ENCODE measurements around the gene ADAM12.

Gene ADAM12

GRCh38 chr10:126102636-126103035, 285.6 kb downstream of the ADAM12 start:
- DNase-seq, result no peak

- DNase-seq, result no peak
These were observed 286.5 kb downstream of the ADAM12 start for GRCh38 chr10:126101736-126102135.

- no peak for DNase-seq
These were observed 287.0 kb downstream of the ADAM12 start for GRCh38 chr10:126101325-126101724.

GRCh38 chr10:126099366-126099765, 288.9 kb downstream of the ADAM12 start:
- DNase-seq, result no peak

- DNase-seq, result no peak
These were observed 290.1 kb downstream of the ADAM12 start for GRCh38 chr10:126098226-126098581.

- DNase-seq, result no peak
These were observed 290.6 kb downstream of the ADAM12 start for GRCh38 chr10:126097558-126098225.

GRCh38 chr10:126094537-126094936, 293.7 kb downstream of the ADAM12 start:
- DNase-seq, result no peak

GRCh38 chr10:126092366-126093215, 295.7 kb downstream of the ADAM12 start:
- DNase-seq, result no peak

- DNase-seq, result no peak
These were observed 297.2 kb downstream of the ADAM12 start for GRCh38 chr10:126090911-126091728.

- no peak for DNase-seq
These were observed 297.8 kb downstream of the ADAM12 start for GRCh38 chr10:126090443-126090842.

- DNase-seq, result no peak
These were observed 300.3 kb downstream of the ADAM12 start for GRCh38 chr10:126087796-126088505.

- DNase-seq, result no peak
These were observed 301.1 kb downstream of the ADAM12 start for GRCh38 chr10:126087153-126087680.

GRCh38 chr10:126085806-126086205, 302.5 kb downstream of the ADAM12 start:
- DNase-seq, result no peak

- no peak for DNase-seq
These were observed 303.9 kb downstream of the ADAM12 start for GRCh38 chr10:126084369-126084768.

GRCh38 chr10:126083009-126083408, 305.3 kb downstream of the ADAM12 start:
- no peak for DNase-seq

- DNase-seq, result no peak
These were observed 306.3 kb downstream of the ADAM12 start for GRCh38 chr10:126081841-126082466.

- DNase-seq, result no peak
These were observed 307.3 kb downstream of the ADAM12 start for GRCh38 chr10:126080879-126081411.

- DNase-seq, result no peak
These were observed 307.9 kb downstream of the ADAM12 start for GRCh38 chr10:126080291-126080825.

- no peak for DNase-seq
These were observed 313.3 kb downstream of the ADAM12 start for GRCh38 chr10:126075009-126075408.

GRCh38 chr10:126074291-126074690, 314.0 kb downstream of the ADAM12 start:
- DNase-seq, result no peak

GRCh38 chr10:126073606-126074005, 314.7 kb downstream of the ADAM12 start:
- DNase-seq, result no peak
